A673 (cell line): Measurements from ENCODE around the gene NOD2.

Source experiments
- CTCF ChIP-seq: fragments of 300-800, 200-600 bp; sonication (generic); conservative IDR thresholded peaks from 2 replicates; pipeline ENCODE4 v1.5.1; 2017; ENCODE audit warnings: low read depth, mild to moderate bottlenecking, antibody characterized with exemption, low read length, moderate library complexity, mixed read lengths
- EZH2 ChIP-seq: fragments of 200-600 bp; sonication (generic); IDR thresholded peaks from 2 replicates; pipeline ENCODE4 v1.6.1; 2017; ENCODE audit warnings: borderline replicate concordance, low read depth, mild to moderate bottlenecking, mixed read lengths, antibody characterized with exemption, low read length; ENCODE audit not compliant: poor library complexity, severe bottlenecking

GRCh38 chr16:50719401-50720337 lies 26.3 kb downstream of the NOD2 start:
- TF ChIP-seq CTCF (no peak), EZH2 (no peak)
